ENCODE data around the gene PPFIA3. TPM values are rescaled to one million over a fixed set of nuclear protein-coding genes. Genes with fewer than 3 reads are reported as not detected.
A peak's percentile ranks its signal among the peaks of the same experiment; 100 is the strongest.
"Not testable (repeated sequence)": the region's sequence is repeated elsewhere in the genome, so short reads cannot be mapped to it uniquely, and the experiment has no call there.

PPFIA3 gene
- total RNA-seq, 1 experiment from 2014 or later = 8.3 TPM

DNA sequence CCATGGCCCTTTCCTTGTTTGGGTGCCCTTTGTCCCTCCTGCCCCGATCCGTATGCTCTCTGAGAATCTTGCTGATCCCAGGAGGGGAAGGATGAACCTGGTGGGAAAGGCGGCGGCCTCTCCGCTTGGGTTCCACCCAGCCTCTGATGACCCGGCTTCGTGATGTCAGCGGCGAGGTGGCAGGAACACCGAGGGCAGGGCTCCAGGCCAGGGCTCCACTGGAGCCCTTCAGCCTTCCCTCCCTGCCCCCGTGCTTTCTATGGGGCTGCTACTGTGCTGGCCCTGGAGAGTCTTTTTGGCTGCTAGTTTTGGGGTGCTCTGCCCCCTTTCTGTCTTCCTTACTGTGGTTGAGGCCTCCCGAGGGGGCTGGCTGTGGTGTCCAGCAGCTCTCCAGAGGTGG lies 17.0 kb upstream of the PPFIA3 start:
- DNase-seq (ENCODE audit: low read depth) = no peak

DNA sequence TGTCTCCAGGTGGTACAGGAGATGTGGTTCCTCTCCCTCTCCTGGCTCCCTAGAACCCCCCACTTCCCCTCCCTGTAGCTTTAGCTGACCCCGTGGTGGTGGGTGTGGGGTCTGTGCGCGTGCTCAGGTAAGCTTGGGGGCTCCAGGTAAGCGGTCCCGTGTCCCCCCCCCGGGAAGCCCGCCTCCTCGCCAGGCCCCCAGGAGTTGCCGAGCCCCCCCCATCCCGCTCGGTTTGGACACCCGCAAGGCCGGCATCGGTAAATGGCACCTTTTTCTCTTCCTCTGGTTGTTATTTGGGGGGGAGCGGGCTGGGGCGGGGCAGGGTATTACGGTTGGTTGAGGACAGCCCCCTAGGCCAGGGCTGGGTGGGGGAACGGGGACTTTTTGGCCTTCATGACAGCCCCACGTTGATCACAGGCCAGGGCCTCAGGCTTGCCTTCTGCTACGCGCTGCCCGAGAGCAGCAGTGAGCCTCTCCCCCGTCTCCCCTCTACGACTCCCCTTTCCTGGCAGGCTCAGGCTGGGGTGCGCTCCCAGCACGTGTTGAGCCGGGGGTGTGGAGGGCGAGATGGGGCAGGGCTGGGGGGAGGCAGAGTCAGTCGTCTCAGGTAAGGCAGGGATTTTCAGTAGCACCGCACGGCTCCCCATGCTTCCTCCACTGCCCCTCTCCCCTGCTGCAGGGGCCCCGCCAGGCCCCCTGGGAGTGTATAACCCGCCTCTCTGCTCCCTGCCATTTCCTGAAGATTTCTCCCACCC lies 15.8 kb upstream of the PPFIA3 start:
- no peak for DNase-seq (ENCODE audit: low read depth)

- no peak for DNase-seq (ENCODE audit: low read depth)
Measured at GRCh38 chr19:49104229-49104864, 15.0 kb upstream of the PPFIA3 start.

DNA sequence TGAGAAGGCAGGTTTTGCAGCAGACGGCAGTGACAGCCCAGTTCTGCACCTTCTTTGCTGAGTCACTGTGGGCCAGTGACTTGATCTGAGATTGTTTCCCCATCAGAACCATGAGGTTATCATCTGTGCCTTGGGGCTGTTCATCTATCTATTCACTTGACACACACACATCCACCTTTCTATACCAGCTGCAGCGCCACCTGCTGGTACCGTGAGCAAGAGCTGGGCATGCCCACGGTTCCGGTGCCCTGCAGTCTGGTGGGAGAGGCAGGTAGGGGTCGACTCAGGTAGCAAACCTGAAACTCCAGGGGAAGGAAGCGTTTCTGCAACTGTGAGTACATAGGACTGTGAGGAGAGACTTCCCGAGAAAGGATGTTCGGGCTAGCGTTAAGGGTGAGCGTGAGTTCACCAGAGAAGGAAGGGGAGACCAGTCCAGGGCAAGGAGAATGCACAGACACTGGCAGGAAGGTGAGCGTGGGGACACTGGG lies 12.7 kb upstream of the PPFIA3 start:
- peak; percentile 53 for DNase-seq (ENCODE audit: low read depth)

GRCh38 chr19:49107625-49108459 lies 11.5 kb upstream of the PPFIA3 start:
- DNase-seq (ENCODE audit: low read depth) = no peak

DNA sequence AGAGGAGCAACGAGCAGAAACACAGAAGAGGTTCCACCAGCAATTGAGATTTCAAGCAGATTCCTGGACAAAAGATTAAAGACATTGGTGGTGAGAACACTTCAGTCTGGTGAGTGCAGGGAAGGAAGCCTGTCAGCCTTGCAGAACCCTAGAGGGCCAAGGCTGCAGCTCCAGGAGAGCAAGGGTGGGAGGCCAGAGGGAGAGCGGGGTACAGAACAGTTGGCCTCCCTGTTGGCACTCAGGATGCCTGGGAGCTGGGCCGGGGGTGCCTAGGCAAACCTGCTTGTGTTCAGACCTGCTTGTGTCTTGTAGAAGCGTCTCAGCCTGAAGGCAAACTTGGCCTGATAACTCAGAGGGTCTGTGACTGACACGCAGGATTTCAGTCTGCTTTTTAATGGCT lies 10.3 kb upstream of the PPFIA3 start:
- no peak for DNase-seq (ENCODE audit: low read depth)

- no peak for DNase-seq (ENCODE audit: low read depth)
Measured at GRCh38 chr19:49109569-49110233, 9.6 kb upstream of the PPFIA3 start.

DNA sequence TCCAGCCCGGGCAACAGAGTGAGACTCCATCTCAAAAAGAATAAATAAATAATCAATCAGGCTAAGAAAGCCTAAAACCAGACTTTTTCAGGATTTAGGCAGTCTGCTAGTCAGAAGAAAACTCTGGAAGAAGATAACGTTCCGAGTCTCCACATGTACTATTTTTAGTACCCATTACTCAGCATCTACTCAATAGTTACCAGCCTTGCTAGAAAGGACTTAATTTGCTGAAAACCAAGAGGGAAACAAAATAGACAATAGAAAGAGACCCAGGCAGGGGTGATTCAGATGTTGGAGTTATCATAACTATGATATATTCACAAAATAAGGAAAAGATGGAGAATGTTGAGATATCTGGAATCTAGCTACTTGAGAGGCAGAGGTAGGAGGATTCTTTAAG lies 8.8 kb upstream of the PPFIA3 start:
- DNase-seq (ENCODE audit: low read depth) = no peak

GRCh38 chr19:49111218-49111998 lies 7.9 kb upstream of the PPFIA3 start:
- DNase-seq (ENCODE audit: low read depth) = no peak

DNA sequence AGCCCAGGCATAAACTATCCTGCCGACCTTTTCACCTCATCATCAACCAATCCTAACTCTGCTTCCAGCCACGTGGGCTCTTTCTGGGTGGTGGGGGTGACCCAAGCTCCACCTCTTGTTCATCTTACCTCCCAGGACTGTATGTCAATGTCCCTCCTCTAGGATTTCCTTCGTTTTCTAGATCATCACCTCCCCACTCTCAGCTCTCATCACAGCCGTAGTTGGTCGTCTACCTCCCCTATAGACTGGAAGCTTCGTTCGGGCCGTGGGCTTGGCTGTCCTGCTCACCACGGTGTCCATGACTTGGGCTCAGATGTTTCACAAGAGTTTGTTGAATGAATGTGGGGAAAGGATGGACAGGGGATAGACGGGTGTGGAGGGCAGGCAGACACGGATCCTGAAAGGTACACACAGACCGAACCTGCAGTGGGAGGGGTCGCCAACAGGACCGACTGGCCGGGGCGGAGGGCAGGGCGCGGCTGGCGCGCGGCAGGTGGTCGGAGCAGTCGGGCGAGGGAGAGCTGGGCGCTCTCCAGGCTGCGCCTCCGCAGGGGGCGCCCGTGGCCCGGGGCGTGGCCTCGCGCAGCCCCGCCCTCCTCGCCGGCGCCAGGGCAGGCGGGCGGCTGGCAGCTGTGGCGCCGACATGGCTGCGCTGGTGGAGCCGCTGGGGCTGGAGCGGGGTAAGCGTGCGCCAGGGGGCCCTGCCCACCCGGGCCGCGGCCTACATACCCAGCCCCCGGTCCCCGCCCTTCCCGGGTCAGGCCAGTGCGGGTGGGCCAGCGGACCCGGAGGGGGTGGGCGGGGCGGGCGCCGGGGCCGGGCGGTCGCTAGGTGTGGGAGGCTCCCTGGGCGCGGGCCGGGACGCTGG lies 5.3 kb upstream of the PPFIA3 start, which contains the start of gene LIN7B:
Gene LIN7B (plus strand): TSS at position 609 of the 868 bp plus-strand sequence. CDS start 35 bp downstream, at position 644.
- DNase-seq (ENCODE audit: low read depth) = peak; percentile 71

DNA sequence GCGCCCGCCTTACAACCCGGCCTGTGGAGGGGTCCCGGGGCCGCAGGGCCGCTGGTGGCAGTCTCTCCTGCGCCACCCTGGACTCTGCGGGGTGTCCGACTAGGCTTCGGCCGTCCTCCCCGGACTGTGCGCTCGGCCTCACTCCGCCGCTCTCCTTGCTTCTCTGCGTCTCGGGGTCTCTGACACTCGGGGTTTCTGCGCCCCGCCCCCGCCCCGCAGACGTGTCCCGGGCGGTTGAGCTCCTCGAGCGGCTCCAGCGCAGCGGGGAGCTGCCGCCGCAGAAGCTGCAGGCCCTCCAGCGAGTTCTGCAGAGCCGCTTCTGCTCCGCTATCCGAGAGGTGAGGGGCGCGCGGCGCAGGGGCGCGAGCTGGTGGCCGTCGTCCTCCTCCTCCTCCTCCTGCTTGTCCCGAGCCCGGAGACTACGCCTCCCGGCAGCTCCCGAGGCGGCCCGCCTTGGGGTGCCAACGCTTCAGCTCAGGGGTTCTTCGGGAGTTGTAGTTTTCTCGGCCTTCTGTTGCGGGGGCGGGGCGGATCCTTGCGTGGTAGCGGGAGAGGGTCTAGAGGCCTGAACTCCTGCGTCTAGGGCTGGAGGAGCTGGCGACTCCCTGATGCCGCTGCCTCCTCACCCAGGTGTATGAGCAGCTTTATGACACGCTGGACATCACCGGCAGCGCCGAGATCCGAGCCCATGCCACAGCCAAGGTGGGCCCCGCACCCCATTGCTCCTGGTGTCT lies 4.5 kb upstream of the PPFIA3 start:
- peak; percentile 31 for DNase-seq (ENCODE audit: low read depth)

DNA sequence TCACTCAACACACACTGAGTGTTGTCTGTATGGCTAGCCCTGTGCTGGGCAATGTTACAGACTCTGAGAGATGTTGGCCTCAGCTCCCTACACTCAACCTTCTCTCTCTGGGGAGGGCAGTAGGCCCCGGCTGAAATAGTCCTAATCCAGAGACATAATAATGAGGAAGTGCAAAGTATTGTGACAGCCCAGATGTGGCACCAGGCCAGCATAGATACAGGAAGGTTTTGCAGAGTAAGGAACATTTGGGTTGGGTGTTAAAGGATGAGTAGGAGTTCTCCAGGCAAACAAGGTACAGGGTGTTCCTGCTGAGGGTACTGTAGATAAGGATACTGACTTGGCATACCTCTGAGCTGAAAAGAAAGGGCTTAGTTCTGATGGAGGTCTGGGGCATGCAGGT lies 2.8 kb upstream of the PPFIA3 start:
- DNase-seq (ENCODE audit: low read depth) = no peak

GRCh38 chr19:49117677-49118564 lies 1.4 kb upstream of the PPFIA3 start:
- no peak for DNase-seq (ENCODE audit: low read depth)

- DNase-seq (ENCODE audit: low read depth) = peak; percentile 92
Measured at GRCh38 chr19:49118565-49119410, 556 bp upstream of the PPFIA3 start, which contains the start of gene C19orf73. C19orf73 (minus strand) TSS chr19:49119143; CDS start chr19:49119022, 121 bp downstream.

DNA sequence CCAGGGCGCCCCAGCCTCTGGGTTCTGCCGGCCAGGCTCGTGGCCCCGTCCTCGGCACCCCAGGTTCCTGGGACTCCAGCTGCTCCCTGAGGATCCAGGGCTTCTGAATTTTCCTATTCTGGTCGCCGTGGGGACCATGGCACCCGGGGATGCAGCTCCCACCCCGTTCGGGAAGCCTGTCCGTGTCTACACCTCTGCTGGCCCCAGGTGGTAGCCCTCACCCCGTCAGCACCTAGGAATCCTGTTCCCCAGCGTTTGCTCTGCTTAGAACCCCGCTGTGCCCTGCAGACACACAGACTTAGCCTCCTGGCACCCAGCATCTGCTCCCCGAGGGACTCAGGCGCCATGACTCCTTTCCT lies 960 bp downstream of the PPFIA3 start:
- no peak for DNase-seq (ENCODE audit: low read depth)

DNA sequence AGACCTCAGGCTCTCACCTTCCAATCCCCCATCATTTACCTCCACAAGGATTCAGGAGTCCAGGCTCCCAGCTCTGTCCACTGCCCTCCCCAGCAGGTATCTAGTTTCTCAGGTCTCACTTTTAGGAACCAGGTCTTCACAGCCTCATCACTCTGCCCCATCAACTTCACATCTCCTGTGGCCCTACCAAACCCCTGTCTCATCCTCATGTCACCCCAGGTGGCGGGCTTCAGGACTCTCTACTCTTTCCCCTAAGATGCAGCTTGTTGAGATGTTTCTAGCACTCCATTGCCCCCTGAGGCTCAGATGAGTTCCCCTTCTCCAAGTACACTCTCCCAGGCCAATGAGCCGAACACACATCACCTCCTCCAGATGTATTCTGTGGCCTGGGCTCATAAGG lies 1.5 kb downstream of the PPFIA3 start:
- no peak for DNase-seq (ENCODE audit: low read depth)

DNA sequence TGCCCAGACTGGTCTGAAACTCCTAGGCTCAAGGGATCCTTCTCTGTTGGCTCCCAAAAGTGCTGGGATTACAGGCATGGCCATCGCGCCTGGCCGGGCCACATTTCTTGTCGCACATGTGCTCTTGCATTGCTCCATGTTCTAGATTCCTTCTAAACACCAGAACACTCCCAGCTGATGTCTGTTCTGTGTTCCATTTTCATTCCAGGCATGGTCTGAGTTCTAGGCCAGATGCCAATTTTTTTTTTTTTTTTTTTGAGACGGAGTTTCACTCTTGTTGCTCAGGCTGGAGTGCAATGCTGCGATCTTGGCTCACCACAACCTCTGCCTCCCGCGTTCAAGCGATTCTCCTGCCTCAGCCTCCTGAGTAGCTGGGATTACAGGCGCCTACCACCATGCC lies 2.5 kb downstream of the PPFIA3 start:
- DNase-seq (ENCODE audit: low read depth) = not testable (repeated sequence)
